ENCODE measurements around the gene BTBD18. TPM values are rescaled to one million over a fixed set of nuclear protein-coding genes. Genes with fewer than 3 reads are reported as not detected.

Gene BTBD18
- total RNA-seq, 1 experiment from 2014 or later: 0.09 TPM

- TF ChIP-seq GABPB1 (CRISPR knock-in tag; IDR thresholded peaks at IDR 0.05) (peak; percentile 82), NFATC4 (CRISPR knock-in tag; IDR thresholded peaks at IDR 0.05) (peak; percentile 73; the same call in 1 of the 2 replicates), SP1 (CRISPR knock-in tag; conservative IDR thresholded peaks at IDR 0.05) (peak; percentile 99), TEAD1 (CRISPR knock-in tag; IDR thresholded peaks at IDR 0.05) (peak; percentile 93), SOX15 (CRISPR knock-in tag; IDR thresholded peaks at IDR 0.05) (no peak), ATF6 (CRISPR knock-in tag; IDR thresholded peaks at IDR 0.05) (no peak), ZSCAN18 (CRISPR knock-in tag; IDR thresholded peaks at IDR 0.05) (no peak), FOXJ3 (CRISPR knock-in tag; IDR thresholded peaks at IDR 0.05; ENCODE audit: borderline replicate concordance) (0 out of 2 replicates have a peak, but pooled peaks have one; percentile 51), USF1 (CRISPR knock-in tag; IDR thresholded peaks at IDR 0.05) (peak; percentile 96), ZNF512 (CRISPR knock-in tag; IDR thresholded peaks at IDR 0.05; ENCODE audit: borderline replicate concordance) (no peak), NR1H2 (CRISPR knock-in tag; IDR thresholded peaks at IDR 0.05) (no peak), ERG (CRISPR knock-in tag; IDR thresholded peaks at IDR 0.05) (no peak; the same call in 1 of the 2 replicates), TEAD4 (CRISPR knock-in tag; IDR thresholded peaks at IDR 0.05) (no peak), ZNF281 (CRISPR knock-in tag; IDR thresholded peaks at IDR 0.05) (peak; percentile 57; the same call in 1 of the 2 replicates)
- TF ChIP-seq, protein P1, sequence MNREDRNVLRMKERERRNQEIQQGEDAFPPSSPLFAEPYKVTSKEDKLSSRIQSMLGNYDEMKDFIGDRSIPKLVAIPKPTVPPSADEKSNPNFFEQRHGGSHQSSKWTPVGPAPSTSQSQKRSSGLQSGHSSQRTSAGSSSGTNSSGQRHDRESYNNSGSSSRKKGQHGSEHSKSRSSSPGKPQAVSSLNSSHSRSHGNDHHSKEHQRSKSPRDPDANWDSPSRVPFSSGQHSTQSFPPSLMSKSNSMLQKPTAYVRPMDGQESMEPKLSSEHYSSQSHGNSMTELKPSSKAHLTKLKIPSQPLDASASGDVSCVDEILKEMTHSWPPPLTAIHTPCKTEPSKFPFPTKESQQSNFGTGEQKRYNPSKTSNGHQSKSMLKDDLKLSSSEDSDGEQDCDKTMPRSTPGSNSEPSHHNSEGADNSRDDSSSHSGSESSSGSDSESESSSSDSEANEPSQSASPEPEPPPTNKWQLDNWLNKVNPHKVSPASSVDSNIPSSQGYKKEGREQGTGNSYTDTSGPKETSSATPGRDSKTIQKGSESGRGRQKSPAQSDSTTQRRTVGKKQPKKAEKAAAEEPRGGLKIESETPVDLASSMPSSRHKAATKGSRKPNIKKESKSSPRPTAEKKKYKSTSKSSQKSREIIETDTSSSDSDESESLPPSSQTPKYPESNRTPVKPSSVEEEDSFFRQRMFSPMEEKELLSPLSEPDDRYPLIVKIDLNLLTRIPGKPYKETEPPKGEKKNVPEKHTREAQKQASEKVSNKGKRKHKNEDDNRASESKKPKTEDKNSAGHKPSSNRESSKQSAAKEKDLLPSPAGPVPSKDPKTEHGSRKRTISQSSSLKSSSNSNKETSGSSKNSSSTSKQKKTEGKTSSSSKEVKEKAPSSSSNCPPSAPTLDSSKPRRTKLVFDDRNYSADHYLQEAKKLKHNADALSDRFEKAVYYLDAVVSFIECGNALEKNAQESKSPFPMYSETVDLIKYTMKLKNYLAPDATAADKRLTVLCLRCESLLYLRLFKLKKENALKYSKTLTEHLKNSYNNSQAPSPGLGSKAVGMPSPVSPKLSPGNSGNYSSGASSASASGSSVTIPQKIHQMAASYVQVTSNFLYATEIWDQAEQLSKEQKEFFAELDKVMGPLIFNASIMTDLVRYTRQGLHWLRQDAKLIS (CRISPR knock-in tag; IDR thresholded peaks at IDR 0.05; ENCODE audit: borderline replicate concordance): peak; percentile 96; the same call in 1 of the 2 replicates
- TF ChIP-seq, protein P2, sequence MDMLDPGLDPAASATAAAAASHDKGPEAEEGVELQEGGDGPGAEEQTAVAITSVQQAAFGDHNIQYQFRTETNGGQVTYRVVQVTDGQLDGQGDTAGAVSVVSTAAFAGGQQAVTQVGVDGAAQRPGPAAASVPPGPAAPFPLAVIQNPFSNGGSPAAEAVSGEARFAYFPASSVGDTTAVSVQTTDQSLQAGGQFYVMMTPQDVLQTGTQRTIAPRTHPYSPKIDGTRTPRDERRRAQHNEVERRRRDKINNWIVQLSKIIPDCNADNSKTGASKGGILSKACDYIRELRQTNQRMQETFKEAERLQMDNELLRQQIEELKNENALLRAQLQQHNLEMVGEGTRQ (CRISPR knock-in tag; IDR thresholded peaks at IDR 0.05): peak; percentile 96
- TF ChIP-seq, protein P3, sequence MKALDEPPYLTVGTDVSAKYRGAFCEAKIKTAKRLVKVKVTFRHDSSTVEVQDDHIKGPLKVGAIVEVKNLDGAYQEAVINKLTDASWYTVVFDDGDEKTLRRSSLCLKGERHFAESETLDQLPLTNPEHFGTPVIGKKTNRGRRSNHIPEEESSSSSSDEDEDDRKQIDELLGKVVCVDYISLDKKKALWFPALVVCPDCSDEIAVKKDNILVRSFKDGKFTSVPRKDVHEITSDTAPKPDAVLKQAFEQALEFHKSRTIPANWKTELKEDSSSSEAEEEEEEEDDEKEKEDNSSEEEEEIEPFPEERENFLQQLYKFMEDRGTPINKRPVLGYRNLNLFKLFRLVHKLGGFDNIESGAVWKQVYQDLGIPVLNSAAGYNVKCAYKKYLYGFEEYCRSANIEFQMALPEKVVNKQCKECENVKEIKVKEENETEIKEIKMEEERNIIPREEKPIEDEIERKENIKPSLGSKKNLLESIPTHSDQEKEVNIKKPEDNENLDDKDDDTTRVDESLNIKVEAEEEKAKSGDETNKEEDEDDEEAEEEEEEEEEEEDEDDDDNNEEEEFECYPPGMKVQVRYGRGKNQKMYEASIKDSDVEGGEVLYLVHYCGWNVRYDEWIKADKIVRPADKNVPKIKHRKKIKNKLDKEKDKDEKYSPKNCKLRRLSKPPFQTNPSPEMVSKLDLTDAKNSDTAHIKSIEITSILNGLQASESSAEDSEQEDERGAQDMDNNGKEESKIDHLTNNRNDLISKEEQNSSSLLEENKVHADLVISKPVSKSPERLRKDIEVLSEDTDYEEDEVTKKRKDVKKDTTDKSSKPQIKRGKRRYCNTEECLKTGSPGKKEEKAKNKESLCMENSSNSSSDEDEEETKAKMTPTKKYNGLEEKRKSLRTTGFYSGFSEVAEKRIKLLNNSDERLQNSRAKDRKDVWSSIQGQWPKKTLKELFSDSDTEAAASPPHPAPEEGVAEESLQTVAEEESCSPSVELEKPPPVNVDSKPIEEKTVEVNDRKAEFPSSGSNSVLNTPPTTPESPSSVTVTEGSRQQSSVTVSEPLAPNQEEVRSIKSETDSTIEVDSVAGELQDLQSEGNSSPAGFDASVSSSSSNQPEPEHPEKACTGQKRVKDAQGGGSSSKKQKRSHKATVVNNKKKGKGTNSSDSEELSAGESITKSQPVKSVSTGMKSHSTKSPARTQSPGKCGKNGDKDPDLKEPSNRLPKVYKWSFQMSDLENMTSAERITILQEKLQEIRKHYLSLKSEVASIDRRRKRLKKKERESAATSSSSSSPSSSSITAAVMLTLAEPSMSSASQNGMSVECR (CRISPR knock-in tag; IDR thresholded peaks at IDR 0.05; ENCODE audit: borderline replicate concordance): peak; percentile 85; the same call in 1 of the 2 replicates
These were observed 10.2 kb downstream of the BTBD18 start, which contains the start of gene SELENOH (continued) for GRCh38 chr11:57741132-57742086.
